Effector memory CD4-positive, alpha-beta T cell (primary cell): ENCODE data around the gene TGM1.
A peak's percentile ranks its signal among the peaks of the same experiment; 100 is the strongest.

Experiments
- DNase-seq, 3 donors: peaks; one replicate each; pipeline ENCODE4 v3.0.0-alpha.2; 2020
- H3K27ac ChIP-seq: 2 replicates; pipeline ENCODE4 v1.7.0; 2013; ENCODE audit warnings: mild to moderate bottlenecking, low read length, moderate library complexity; ENCODE audit not compliant: insufficient read depth, poor library complexity, severe bottlenecking
- H3K27me3 ChIP-seq: replicated peaks from 2 replicates; pipeline ENCODE4 v1.7.0; 2013; ENCODE audit warnings: mild to moderate bottlenecking, low read length; ENCODE audit not compliant: insufficient read depth, control insufficient read depth, poor library complexity, severe bottlenecking
- H3K36me3 ChIP-seq: 2 replicates; pipeline ENCODE4 v1.7.0; 2013; ENCODE audit warnings: mild to moderate bottlenecking, low read length, moderate library complexity; ENCODE audit not compliant: control insufficient read depth, insufficient read depth
- H3K4me1 ChIP-seq: 2 replicates; pipeline ENCODE4 v1.7.0; 2013; ENCODE audit warnings: low read length, mild to moderate bottlenecking; ENCODE audit not compliant: control insufficient read depth, insufficient read depth, poor library complexity, severe bottlenecking
- H3K4me3 ChIP-seq: 2 replicates; pipeline ENCODE4 v1.7.0; 2013; ENCODE audit warnings: low read length, low read depth, mild to moderate bottlenecking; ENCODE audit not compliant: insufficient read depth, poor library complexity, severe bottlenecking
- H3K9me3 ChIP-seq: 2 replicates; pipeline ENCODE4 v1.7.0; 2013; ENCODE audit warnings: mild to moderate bottlenecking, low read length, moderate library complexity; ENCODE audit not compliant: control insufficient read depth

TGM1 gene

GRCh38 chr14:24280797-24281460 lies 18.0 kb upstream of the TGM1 start:
- Histone ChIP-seq H3K9me3 (no peaks in the 10 kb centered on the region), H3K27me3 (no peaks in the 10 kb centered on the region), H3K4me1 (peaks cover 14% of the 10 kb centered on the region), H3K36me3 (no peaks in the 10 kb centered on the region), H3K27ac (no peak overlapping the region), H3K4me3 (no peak overlapping the region)
- DNase-seq = no peak

GRCh38 chr14:24279301-24280186 lies 16.6 kb upstream of the TGM1 start:
- Histone ChIP-seq H3K27me3 (no peaks in the 10 kb centered on the region), H3K36me3 (no peaks in the 10 kb centered on the region), H3K27ac (peak overlapping the region; percentile 4), H3K4me1 (peaks cover 14% of the 10 kb centered on the region), H3K9me3 (no peaks in the 10 kb centered on the region), H3K4me3 (no peak overlapping the region)
- peak in 2 of 3 donors; percentile 28 to 32 for DNase-seq

- H3K4me3 ChIP-seq = no peak overlapping the region
- H3K36me3 ChIP-seq = no peaks in the 10 kb centered on the region
- H3K9me3 ChIP-seq = no peaks in the 10 kb centered on the region
- no peak for DNase-seq
- no peaks in the 10 kb centered on the region for H3K27me3 ChIP-seq
- peaks cover 21% of the 10 kb centered on the region for H3K4me1 ChIP-seq
- no peak overlapping the region for H3K27ac ChIP-seq
Measured at GRCh38 chr14:24278424-24278823, 15.4 kb upstream of the TGM1 start.

GRCh38 chr14:24277606-24278321 lies 14.8 kb upstream of the TGM1 start:
- Histone ChIP-seq H3K4me1 (peaks cover 21% of the 10 kb centered on the region), H3K27me3 (no peaks in the 10 kb centered on the region), H3K27ac (no peak overlapping the region), H3K4me3 (no peak overlapping the region), H3K9me3 (no peaks in the 10 kb centered on the region), H3K36me3 (no peaks in the 10 kb centered on the region)
- DNase-seq = no peak

GRCh38 chr14:24277071-24277470 lies 14.1 kb upstream of the TGM1 start:
- Histone ChIP-seq H3K4me3 (no peak overlapping the region), H3K36me3 (no peaks in the 10 kb centered on the region), H3K9me3 (no peaks in the 10 kb centered on the region), H3K27me3 (no peaks in the 10 kb centered on the region), H3K27ac (no peak overlapping the region), H3K4me1 (peaks cover 26% of the 10 kb centered on the region)
- no peak for DNase-seq

GRCh38 chr14:24274101-24274543 lies 11.1 kb upstream of the TGM1 start:
- Histone ChIP-seq H3K36me3 (no peaks in the 10 kb centered on the region), H3K4me3 (no peak overlapping the region), H3K27me3 (no peaks in the 10 kb centered on the region), H3K4me1 (peaks cover 31% of the 10 kb centered on the region), H3K27ac (peak overlapping the region; percentile 56), H3K9me3 (no peaks in the 10 kb centered on the region)
- peak in 2 of 3 donors; percentile 7 to 15 for DNase-seq

GRCh38 chr14:24273422-24273998 lies 10.5 kb upstream of the TGM1 start:
- Histone ChIP-seq H3K36me3 (peaks cover 5% of the 10 kb centered on the region), H3K4me3 (no peak overlapping the region), H3K27ac (peak overlapping the region; percentile 51), H3K4me1 (peaks cover 27% of the 10 kb centered on the region), H3K9me3 (no peaks in the 10 kb centered on the region), H3K27me3 (no peaks in the 10 kb centered on the region)
- no peak for DNase-seq

GRCh38 chr14:24272467-24272866 lies 9.5 kb upstream of the TGM1 start:
- H3K27ac ChIP-seq = peak overlapping the region; percentile 89
- H3K4me3 ChIP-seq = peak overlapping the region; percentile 5
- no peaks in the 10 kb centered on the region for H3K27me3 ChIP-seq
- no peak for DNase-seq
- H3K9me3 ChIP-seq = no peaks in the 10 kb centered on the region
- H3K36me3 ChIP-seq = peaks cover 14% of the 10 kb centered on the region
- peaks cover 25% of the 10 kb centered on the region for H3K4me1 ChIP-seq

GRCh38 chr14:24271834-24272263 lies 8.9 kb upstream of the TGM1 start:
- H3K27me3 ChIP-seq = no peaks in the 10 kb centered on the region
- peak overlapping the region; percentile 89 for H3K27ac ChIP-seq
- no peak for DNase-seq
- peaks cover 20% of the 10 kb centered on the region for H3K36me3 ChIP-seq
- peak overlapping the region; percentile 5 for H3K4me3 ChIP-seq
- peaks cover 25% of the 10 kb centered on the region for H3K4me1 ChIP-seq
- no peaks in the 10 kb centered on the region for H3K9me3 ChIP-seq
